Liver (tissue), 9 donors: ENCODE measurements around the gene SUPT5H. TPM values are rescaled to one million over a fixed set of nuclear protein-coding genes. Genes with fewer than 3 reads are reported as not detected.

Experiments
- DNase-seq: peaks from one replicate; pipeline ENCODE4 v3.0.0-alpha.2; 2017; ENCODE audit warnings: low spot score
- H3K27ac ChIP-seq, 2 donors: one replicate each; pipeline ENCODE4 v1.7.0; 2013; ENCODE audit warnings: inconsistent platforms in 2 of 2, low read length in 2 of 2, control low read depth in 1 of 2, low read depth in 1 of 2, mild to moderate bottlenecking in 1 of 2
- H3K27me3 ChIP-seq, 4 donors: one replicate each; pipeline versions ENCODE4 v1.6.1 to v1.7.0; 2013; ENCODE audit warnings: low read length in 3 of 4, inconsistent platforms in 1 of 4, mild to moderate bottlenecking in 1 of 4, moderate library complexity in 1 of 4; ENCODE audit not compliant: control insufficient read depth in 4 of 4, insufficient read depth in 4 of 4
- H3K36me3 ChIP-seq, 4 donors: one replicate each; pipeline versions ENCODE4 v1.6.1 to v1.7.0; 2013; ENCODE audit warnings: low read length in 3 of 4, mild to moderate bottlenecking in 3 of 4, low read depth in 1 of 4, moderate library complexity in 1 of 4; ENCODE audit not compliant: control insufficient read depth in 4 of 4, insufficient read depth in 3 of 4
- H3K4me1 ChIP-seq, 4 donors: one replicate each; pipeline versions ENCODE4 v1.6.1 to v1.7.0; 2013; ENCODE audit warnings: low read length in 3 of 4, mild to moderate bottlenecking in 3 of 4, moderate library complexity in 1 of 4; ENCODE audit not compliant: control insufficient read depth in 4 of 4, insufficient read depth in 4 of 4
- H3K4me3 ChIP-seq, 3 donors: one replicate each; pipeline versions ENCODE4 v1.6.1 to v1.7.0; 2013; ENCODE audit warnings: low read length in 3 of 3, control low read depth in 1 of 3, low read depth in 1 of 3, mild to moderate bottlenecking in 1 of 3
- H3K9ac ChIP-seq, 2 donors: one replicate each; pipeline ENCODE4 v1.7.0; 2013; ENCODE audit warnings: low read length in 2 of 2, mild to moderate bottlenecking in 2 of 2, moderate library complexity in 2 of 2, control low read depth in 1 of 2, low read depth in 1 of 2
- H3K9me3 ChIP-seq, 4 donors: one replicate each; pipeline versions ENCODE4 v1.6.1 to v1.7.0; 2013; ENCODE audit warnings: low read length in 3 of 4; ENCODE audit not compliant: control insufficient read depth in 4 of 4
- EGR1 ChIP-seq, 2 donors: IDR thresholded peaks; 2 replicates each; pipeline ENCODE4 v1.6.1; 2016 to 2018; ENCODE audit warnings: antibody characterized with exemption in 2 of 2, low read depth in 2 of 2
- HNF4G ChIP-seq: IDR thresholded peaks from 2 replicates; pipeline ENCODE4 v1.6.1; 2016; ENCODE audit warnings: antibody characterized with exemption
- JUND ChIP-seq, 2 donors: IDR thresholded peaks; 2 replicates each; pipeline ENCODE4 v1.6.1; 2016; ENCODE audit warnings: antibody characterized with exemption in 2 of 2
- NR2F2 ChIP-seq: IDR thresholded peaks from 2 replicates; pipeline ENCODE4 v1.6.1; 2016; ENCODE audit warnings: antibody characterized with exemption
- RAD21 ChIP-seq, 2 donors: IDR thresholded peaks; 2 replicates each; pipeline ENCODE4 v1.6.1; 2016; ENCODE audit warnings: antibody characterized with exemption in 2 of 2, mild to moderate bottlenecking in 2 of 2
- RXRA ChIP-seq, 2 donors: IDR thresholded peaks; 2 replicates each; pipeline ENCODE4 v1.6.1; 2017 to 2018; ENCODE audit warnings: antibody characterized with exemption in 2 of 2, mild to moderate bottlenecking in 1 of 2
- SP1 ChIP-seq: IDR thresholded peaks from 2 replicates; pipeline ENCODE4 v1.6.1; 2018; ENCODE audit warnings: antibody characterized with exemption, mild to moderate bottlenecking
- TAF1 ChIP-seq: conservative IDR thresholded peaks from 2 replicates; pipeline ENCODE4 v1.6.1; 2016; ENCODE audit warnings: antibody characterized with exemption, mild to moderate bottlenecking
- YY1 ChIP-seq: IDR thresholded peaks from 2 replicates; pipeline ENCODE4 v1.6.1; 2016; ENCODE audit warnings: antibody characterized with exemption, mild to moderate bottlenecking
- WGBS: extraction: QIAGEN DNeasy Blood & Tissue Kit; methylation state at CpG from one replicate; pipeline ENCODE4 v1.1.7; 2013; 5-methylcytosine and 5-hydroxymethylcytosine counted together
- polyA plus RNA-seq, 2 donors: library from polyadenylated mRNA; stranded (reverse) in 1 of 2; unstranded in 1 of 2; fragments of 200-250 nt in 1 of 2; fragments of >200 nt in 1 of 2; fragmentation: Nextera tagmentation in 1 of 2; extraction: Ambion mirVana in 1 of 2; gene quantifications; one replicate each; pipeline versions ENCODE4 v1.2.1 to v1.2.3, GENCODE V29; 2013 to 2015
- total RNA-seq, 2 donors: library from RNA; depleted of rRNA; stranded (reverse); fragments of >200 nt; gene quantifications; one replicate each; pipeline ENCODE4 v1.2.3, GENCODE V29; 2014
- TF ChIP-seq, protein P1 (sequence below): IDR thresholded peaks from 2 replicates; pipeline ENCODE4 v1.6.1; 2016; ENCODE audit warnings: antibody characterized with exemption
- TF ChIP-seq, protein P2 (sequence below): IDR thresholded peaks from 2 replicates; pipeline ENCODE4 v1.6.1; 2016; ENCODE audit warnings: antibody characterized with exemption, mild to moderate bottlenecking
- TF ChIP-seq, protein P3 (sequence below): fragments of 150-350 bp; IDR thresholded peaks from 2 replicates; pipeline ENCODE4 v1.5.1; 2017; ENCODE audit warnings: improper control_type of control experiment, low read depth, low read length; ENCODE audit not compliant: missing input control
- donor health status: healthy.
- donor health status: healthy.
- donor health status: healthy.
- donor health status: healthy.
- donor health status: healthy.

Gene SUPT5H
- total and polyA plus RNA-seq, 4 donors = 19.3 to 52.5 (median 45.2) TPM

DNA sequence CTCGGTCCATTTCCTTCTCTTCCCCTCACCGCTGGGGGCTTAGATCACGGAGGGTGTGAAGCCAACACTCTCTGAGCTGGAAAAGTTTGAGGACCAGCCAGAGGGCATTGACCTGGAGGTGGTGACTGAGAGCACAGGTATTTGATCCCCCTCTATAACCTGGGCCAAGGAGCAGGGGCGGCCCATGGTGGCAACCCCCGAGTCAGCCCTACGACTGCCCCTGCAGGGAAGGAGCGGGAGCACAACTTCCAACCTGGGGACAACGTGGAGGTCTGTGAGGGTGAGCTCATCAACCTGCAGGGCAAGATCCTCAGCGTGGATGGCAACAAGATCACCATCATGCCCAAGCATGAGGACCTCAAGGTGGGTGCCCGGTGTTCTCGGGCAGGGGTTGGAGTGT is 23.7 kb downstream of the SUPT5H start:
- Histone ChIP-seq H3K27me3 (no peaks in the 10 kb centered on the region), H3K27ac (no peak overlapping the region), H3K4me1 (no peaks in the 10 kb centered on the region), H3K9ac (no peak overlapping the region), H3K36me3 (peaks cover 47 to 99% (median 75%) of the 10 kb centered on the region in 4 donors), H3K4me3 (no peak overlapping the region), H3K9me3 (no peaks in the 10 kb centered on the region)
- no peak for DNase-seq
- 95% methylated on average over 11 of the region's 11 CpGs for WGBS
- no peak for TF ChIP-seq HNF4G

DNA sequence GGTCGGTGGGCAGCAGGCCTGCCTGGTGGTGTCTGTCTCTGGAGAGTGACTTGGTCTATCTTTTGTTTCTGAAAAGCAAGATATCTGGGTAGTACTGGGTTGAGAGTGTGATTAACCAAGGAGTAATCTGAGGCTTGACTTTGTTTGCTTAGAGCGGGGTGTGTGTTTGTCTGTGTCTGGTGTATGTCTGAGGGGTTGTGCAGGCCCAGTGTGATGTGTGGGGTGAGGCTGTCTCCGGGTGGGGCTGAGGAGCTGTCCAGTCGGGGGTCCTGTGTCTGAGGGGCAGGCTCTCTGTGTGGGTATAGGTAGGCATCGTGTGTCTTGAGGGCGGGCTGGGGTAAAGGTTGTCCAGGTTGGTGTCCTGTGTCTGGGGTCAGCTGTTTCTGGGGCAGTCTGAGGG is 24.2 kb downstream of the SUPT5H start:
- Histone ChIP-seq H3K9ac (no peak overlapping the region), H3K4me3 (no peak overlapping the region), H3K9me3 (no peaks in the 10 kb centered on the region), H3K27me3 (no peaks in the 10 kb centered on the region), H3K27ac (no peak overlapping the region), H3K4me1 (no peaks in the 10 kb centered on the region), H3K36me3 (peaks cover 45 to 99% (median 77%) of the 10 kb centered on the region in 4 donors)
- TF ChIP-seq, protein P1, sequence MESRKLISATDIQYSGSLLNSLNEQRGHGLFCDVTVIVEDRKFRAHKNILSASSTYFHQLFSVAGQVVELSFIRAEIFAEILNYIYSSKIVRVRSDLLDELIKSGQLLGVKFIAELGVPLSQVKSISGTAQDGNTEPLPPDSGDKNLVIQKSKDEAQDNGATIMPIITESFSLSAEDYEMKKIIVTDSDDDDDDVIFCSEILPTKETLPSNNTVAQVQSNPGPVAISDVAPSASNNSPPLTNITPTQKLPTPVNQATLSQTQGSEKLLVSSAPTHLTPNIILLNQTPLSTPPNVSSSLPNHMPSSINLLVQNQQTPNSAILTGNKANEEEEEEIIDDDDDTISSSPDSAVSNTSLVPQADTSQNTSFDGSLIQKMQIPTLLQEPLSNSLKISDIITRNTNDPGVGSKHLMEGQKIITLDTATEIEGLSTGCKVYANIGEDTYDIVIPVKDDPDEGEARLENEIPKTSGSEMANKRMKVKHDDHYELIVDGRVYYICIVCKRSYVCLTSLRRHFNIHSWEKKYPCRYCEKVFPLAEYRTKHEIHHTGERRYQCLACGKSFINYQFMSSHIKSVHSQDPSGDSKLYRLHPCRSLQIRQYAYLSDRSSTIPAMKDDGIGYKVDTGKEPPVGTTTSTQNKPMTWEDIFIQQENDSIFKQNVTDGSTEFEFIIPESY = no peak
- TF ChIP-seq RAD21 (IDR thresholded peaks at IDR 0.05) (no peak), YY1 (no peak), TAF1 (no peak), NR2F2 (no peak), EGR1 (IDR thresholded peaks at IDR 0.05; ENCODE audit: low read depth in 2 of 2) (no peak), SP1 (no peak), RXRA (IDR thresholded peaks at IDR 0.05) (no peak), JUND (IDR thresholded peaks at IDR 0.05) (no peak)
- TF ChIP-seq, protein P2, sequence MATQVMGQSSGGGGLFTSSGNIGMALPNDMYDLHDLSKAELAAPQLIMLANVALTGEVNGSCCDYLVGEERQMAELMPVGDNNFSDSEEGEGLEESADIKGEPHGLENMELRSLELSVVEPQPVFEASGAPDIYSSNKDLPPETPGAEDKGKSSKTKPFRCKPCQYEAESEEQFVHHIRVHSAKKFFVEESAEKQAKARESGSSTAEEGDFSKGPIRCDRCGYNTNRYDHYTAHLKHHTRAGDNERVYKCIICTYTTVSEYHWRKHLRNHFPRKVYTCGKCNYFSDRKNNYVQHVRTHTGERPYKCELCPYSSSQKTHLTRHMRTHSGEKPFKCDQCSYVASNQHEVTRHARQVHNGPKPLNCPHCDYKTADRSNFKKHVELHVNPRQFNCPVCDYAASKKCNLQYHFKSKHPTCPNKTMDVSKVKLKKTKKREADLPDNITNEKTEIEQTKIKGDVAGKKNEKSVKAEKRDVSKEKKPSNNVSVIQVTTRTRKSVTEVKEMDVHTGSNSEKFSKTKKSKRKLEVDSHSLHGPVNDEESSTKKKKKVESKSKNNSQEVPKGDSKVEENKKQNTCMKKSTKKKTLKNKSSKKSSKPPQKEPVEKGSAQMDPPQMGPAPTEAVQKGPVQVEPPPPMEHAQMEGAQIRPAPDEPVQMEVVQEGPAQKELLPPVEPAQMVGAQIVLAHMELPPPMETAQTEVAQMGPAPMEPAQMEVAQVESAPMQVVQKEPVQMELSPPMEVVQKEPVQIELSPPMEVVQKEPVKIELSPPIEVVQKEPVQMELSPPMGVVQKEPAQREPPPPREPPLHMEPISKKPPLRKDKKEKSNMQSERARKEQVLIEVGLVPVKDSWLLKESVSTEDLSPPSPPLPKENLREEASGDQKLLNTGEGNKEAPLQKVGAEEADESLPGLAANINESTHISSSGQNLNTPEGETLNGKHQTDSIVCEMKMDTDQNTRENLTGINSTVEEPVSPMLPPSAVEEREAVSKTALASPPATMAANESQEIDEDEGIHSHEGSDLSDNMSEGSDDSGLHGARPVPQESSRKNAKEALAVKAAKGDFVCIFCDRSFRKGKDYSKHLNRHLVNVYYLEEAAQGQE = no peak
- TF ChIP-seq, protein P3, sequence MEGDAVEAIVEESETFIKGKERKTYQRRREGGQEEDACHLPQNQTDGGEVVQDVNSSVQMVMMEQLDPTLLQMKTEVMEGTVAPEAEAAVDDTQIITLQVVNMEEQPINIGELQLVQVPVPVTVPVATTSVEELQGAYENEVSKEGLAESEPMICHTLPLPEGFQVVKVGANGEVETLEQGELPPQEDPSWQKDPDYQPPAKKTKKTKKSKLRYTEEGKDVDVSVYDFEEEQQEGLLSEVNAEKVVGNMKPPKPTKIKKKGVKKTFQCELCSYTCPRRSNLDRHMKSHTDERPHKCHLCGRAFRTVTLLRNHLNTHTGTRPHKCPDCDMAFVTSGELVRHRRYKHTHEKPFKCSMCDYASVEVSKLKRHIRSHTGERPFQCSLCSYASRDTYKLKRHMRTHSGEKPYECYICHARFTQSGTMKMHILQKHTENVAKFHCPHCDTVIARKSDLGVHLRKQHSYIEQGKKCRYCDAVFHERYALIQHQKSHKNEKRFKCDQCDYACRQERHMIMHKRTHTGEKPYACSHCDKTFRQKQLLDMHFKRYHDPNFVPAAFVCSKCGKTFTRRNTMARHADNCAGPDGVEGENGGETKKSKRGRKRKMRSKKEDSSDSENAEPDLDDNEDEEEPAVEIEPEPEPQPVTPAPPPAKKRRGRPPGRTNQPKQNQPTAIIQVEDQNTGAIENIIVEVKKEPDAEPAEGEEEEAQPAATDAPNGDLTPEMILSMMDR = no peak
- WGBS = 88% methylated on average over 6 of the region's 6 CpGs
- no peak for DNase-seq
